ENCODE data around the gene GPR146. TPM values are rescaled to one million over a fixed set of nuclear protein-coding genes. Genes with fewer than 3 reads are reported as not detected.

The GPR146 gene
- total RNA-seq, 4 donors from 2014 or later = 8.7 to 49.4 (median 32.7) TPM

GRCh38 chr7:1045069-1046063, 1.0 kb downstream of the GPR146 start:
- WGBS, 2 donors = 75% methylated on average over 20 to 21 of the region's 21 CpGs
- peak overlapping the region in 1 of 3 donors; percentile 52 for H3K4me3 ChIP-seq (replicated peaks in 1 of 3)
- intact Hi-C loops (cut with DNase I) = no loop called here
- DNase-seq = no peak
- H3K9me3 ChIP-seq = no peaks in the 10 kb centered on the region
- peaks cover 35 to 76% of the 10 kb centered on the region in 2 donors for H3K4me1 ChIP-seq
- no peaks in the 10 kb centered on the region for H3K36me3 ChIP-seq
- no peak for TF ChIP-seq POLR2A (IDR thresholded peaks at IDR 0.05)
- no peak for TF ChIP-seq CTCF (IDR thresholded peaks at IDR 0.05)
- H3K27me3 ChIP-seq = no peaks in the 10 kb centered on the region
- H3K27ac ChIP-seq = peak overlapping the region in 2 of 3 donors; percentile 54 to 82

- intact Hi-C loops (cut with DNase I) = no loop called here
Observed at GRCh38 chr7:1046722-1047679, 2.7 kb downstream of the GPR146 start.

GRCh38 chr7:1049006-1049741, 4.8 kb downstream of the GPR146 start:
- no peak overlapping the region for H3K4me3 ChIP-seq (replicated peaks in 1 of 3)
- 82 to 86% methylated on average over 20 to 23 of the region's 23 CpGs for WGBS, 2 donors
- no peak overlapping the region for H3K27ac ChIP-seq

More at GRCh38 chr7:1046722-1047679, 2.7 kb downstream of the GPR146 start:
- DNase-seq = peak; percentile 24 to 41
- H3K27me3 ChIP-seq = no peaks in the 10 kb centered on the region
- peaks cover 47 to 89% of the 10 kb centered on the region in 2 donors for H3K4me1 ChIP-seq
- 44 to 59% methylated on average over 15 of the region's 15 CpGs for WGBS, 2 donors
- peak overlapping the region; percentile 1 to 38 (median 29) for H3K27ac ChIP-seq
- H3K9me3 ChIP-seq = no peaks in the 10 kb centered on the region
- H3K36me3 ChIP-seq = no peaks in the 10 kb centered on the region
- no peak overlapping the region for H3K4me3 ChIP-seq (replicated peaks in 1 of 3)
- no peak for TF ChIP-seq POLR2A (IDR thresholded peaks at IDR 0.05)
- TF ChIP-seq CTCF (IDR thresholded peaks at IDR 0.05) = no peak

GRCh38 chr7:1049801-1050200, 5.5 kb downstream of the GPR146 start:
- DNase-seq = no peak
- TF ChIP-seq CTCF (IDR thresholded peaks at IDR 0.05) (no peak), POLR2A (IDR thresholded peaks at IDR 0.05) (no peak)
- WGBS, 2 donors = 74 to 95% methylated on average over 2 to 7 of the region's 8 CpGs
- no peak overlapping the region for H3K27ac ChIP-seq
- H3K9me3 ChIP-seq = no peaks in the 10 kb centered on the region
- intact Hi-C loops (cut with DNase I) = no loop called here
- H3K4me3 ChIP-seq (replicated peaks in 1 of 3) = no peak overlapping the region
- H3K4me1 ChIP-seq = peaks cover 56 to 94% of the 10 kb centered on the region in 2 donors
- no peaks in the 10 kb centered on the region for H3K36me3 ChIP-seq
- H3K27me3 ChIP-seq = no peaks in the 10 kb centered on the region

More at GRCh38 chr7:1049006-1049741, 4.8 kb downstream of the GPR146 start:
- Histone ChIP-seq H3K4me1 (peaks cover 52 to 90% of the 10 kb centered on the region in 2 donors), H3K9me3 (no peaks in the 10 kb centered on the region), H3K36me3 (no peaks in the 10 kb centered on the region), H3K27me3 (no peaks in the 10 kb centered on the region)
- TF ChIP-seq POLR2A (IDR thresholded peaks at IDR 0.05) = no peak
- TF ChIP-seq CTCF (IDR thresholded peaks at IDR 0.05) = no peak
- peak in 1 of 2 donors; percentile 32 for DNase-seq
- intact Hi-C loops (cut with DNase I) = no loop called here

All from thyroid gland (tissue), 4 donors.